Activated T-helper 2 cell treated with anti-CD3 and anti-CD28 coated beads, Interferon-gamma antibody, Interleukin-2, Interleukin-4, amounts not matched to agents 10 μg/mL and 5 μg/mL and 100 μg/mL, durations not matched to agents 14 hours and 24 hours and 36 hours (primary cell): Measurements from ENCODE around the gene ZBTB42. TPM values are rescaled to one million over a fixed set of nuclear protein-coding genes. Genes with fewer than 3 reads are reported as not detected.
A peak's percentile ranks its signal among the peaks of the same experiment; 100 is the strongest.

Experiments
- DNase-seq: peaks from one replicate; pipeline ENCODE4 v3.0.0; 2021; ENCODE audit warnings: low spot score
- H3K27ac Mint-ChIP-seq: one replicate; pipeline ENCODE4 v1.8.0; 2021; ENCODE audit warnings: mixed read lengths
- H3K27me3 Mint-ChIP-seq: one replicate; pipeline ENCODE4 v1.8.0; 2021; ENCODE audit warnings: low read depth, mixed read lengths
- H3K36me3 Mint-ChIP-seq: one replicate; pipeline ENCODE4 v1.8.0; 2021; ENCODE audit warnings: low read depth, mixed read lengths
- H3K4me1 Mint-ChIP-seq: one replicate; pipeline ENCODE4 v1.8.0; 2021; ENCODE audit warnings: low read depth, mixed read lengths
- H3K4me3 Mint-ChIP-seq: one replicate; pipeline ENCODE4 v1.8.0; 2021; ENCODE audit warnings: low read depth, mild to moderate bottlenecking, moderate library complexity, mixed read lengths
- H3K9me3 Mint-ChIP-seq: one replicate; pipeline ENCODE4 v1.8.0; 2021; ENCODE audit warnings: mixed read lengths
- intact Hi-C: fragments of 100-400 bp; cut with micrococcal nuclease; formaldehyde crosslinking; loops from one replicate; pipeline ENCODE4 v1.15.1; 2023
- total RNA-seq: library from RNA; stranded (reverse); gene quantifications from 2 replicates; pipeline ENCODE4 v1.2.3, GENCODE V29; 2022

The ZBTB42 gene
- total RNA-seq, result 5.2 and 5.4 TPM in 2 replicates

DNA sequence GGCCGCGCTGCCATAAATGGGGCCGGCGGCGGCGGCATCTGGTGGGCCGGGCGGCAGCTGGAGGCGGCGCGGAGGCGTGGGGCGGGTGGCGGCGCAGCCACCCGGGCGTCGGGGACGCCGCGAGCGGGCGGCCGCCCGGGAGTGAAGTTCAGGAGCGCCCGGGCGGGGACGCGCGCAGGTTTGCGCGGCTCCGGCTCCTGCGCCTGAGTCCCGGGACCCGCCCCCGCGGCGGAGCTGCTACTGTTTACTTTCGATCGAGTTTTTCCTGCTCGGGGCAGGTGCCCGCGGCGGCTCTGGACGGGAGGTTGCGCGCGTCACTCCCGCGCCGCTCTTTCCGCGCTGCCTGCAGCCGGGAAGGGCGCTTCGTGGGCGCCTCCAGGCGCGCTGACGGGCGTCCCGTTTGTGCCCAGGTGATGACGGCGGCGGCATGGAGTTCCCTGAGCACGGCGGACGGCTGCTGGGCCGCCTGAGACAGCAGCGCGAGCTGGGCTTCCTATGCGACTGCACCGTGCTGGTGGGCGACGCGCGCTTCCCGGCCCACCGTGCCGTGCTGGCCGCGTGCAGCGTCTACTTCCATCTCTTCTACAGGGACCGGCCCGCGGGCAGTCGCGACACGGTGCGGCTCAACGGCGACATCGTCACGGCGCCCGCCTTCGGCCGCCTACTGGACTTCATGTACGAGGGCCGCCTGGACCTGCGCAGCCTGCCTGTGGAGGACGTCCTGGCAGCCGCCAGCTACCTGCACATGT is at the start of gene ZBTB42:
Gene ZBTB42 (plus strand): TSS at position 331 of the 749 bp plus-strand sequence. CDS start 97 bp downstream, at position 428.
- intact Hi-C loops, result loop anchor here (1.0 kb wide), 1 partner anchor 25 kb away; no protein-coding TSS in a partner anchor
- Mint-ChIP-seq H3K4me1 (peaks cover 13% of the 10 kb centered on the region), H3K9me3 (no peaks in the 10 kb centered on the region), H3K36me3 (no peaks in the 10 kb centered on the region), H3K27me3 (peaks cover 2% of the 10 kb centered on the region), H3K27ac (peak within 1 kb of the TSS; percentile 52), H3K4me3 (peak within 1 kb of the TSS; percentile 86)
- DNase-seq, result peak; percentile 77

- Mint-ChIP-seq H3K4me3 (peak overlapping the region; percentile 88), H3K27ac (peak overlapping the region; percentile 89), H3K4me1 (peaks cover 18% of the 10 kb centered on the region), H3K27me3 (no peaks in the 10 kb centered on the region), H3K36me3 (peaks cover 18% of the 10 kb centered on the region), H3K9me3 (no peaks in the 10 kb centered on the region)
- DNase-seq, result no peak
- intact Hi-C loops, result loop anchor here (2.0 to 10.0 kb wide), 5 partner anchors 17 to 273 kb away; partner anchors contain the start of genes ADSS1, AKT1 and CDCA4
These were observed 49.1 kb upstream of the ZBTB42 start for GRCh38 chr14:104751539-104752422.

DNA sequence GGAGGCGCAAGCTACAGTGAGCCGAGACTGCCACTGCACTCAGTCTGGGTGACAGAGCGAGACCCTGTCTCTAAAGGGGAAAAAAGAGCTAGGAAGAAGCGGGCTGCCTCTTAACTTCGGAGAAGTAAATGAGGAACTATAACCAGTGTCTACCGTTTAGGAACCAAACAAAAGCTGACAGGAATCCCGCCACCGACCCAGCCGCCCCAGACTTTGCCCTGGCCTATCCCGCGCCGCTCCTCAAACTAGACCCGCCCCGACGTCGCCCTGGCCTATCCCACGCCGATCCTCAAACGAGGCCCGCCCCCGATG is 48.5 kb upstream of the ZBTB42 start:
- no peak for DNase-seq
- H3K4me3 Mint-ChIP-seq, result peak overlapping the region; percentile 88
- peaks cover 22% of the 10 kb centered on the region for H3K4me1 Mint-ChIP-seq
- intact Hi-C loops, result loop anchor here (2.0 to 10.0 kb wide), 5 partner anchors 16 to 272 kb away; partner anchors contain the start of genes ADSS1, AKT1 and CDCA4
- H3K27ac Mint-ChIP-seq, result peak overlapping the region; percentile 89
- peaks cover 22% of the 10 kb centered on the region for H3K36me3 Mint-ChIP-seq
- H3K9me3 Mint-ChIP-seq, result no peaks in the 10 kb centered on the region
- H3K27me3 Mint-ChIP-seq, result no peaks in the 10 kb centered on the region

- Mint-ChIP-seq H3K9me3 (no peaks in the 10 kb centered on the region), H3K27me3 (no peaks in the 10 kb centered on the region), H3K4me1 (peaks cover 22% of the 10 kb centered on the region), H3K36me3 (peaks cover 22% of the 10 kb centered on the region), H3K27ac (peak within 1 kb of the TSS; percentile 89), H3K4me3 (peak within 1 kb of the TSS; percentile 88)
- intact Hi-C loops, result loop anchor here (2.0 to 10.0 kb wide), 5 partner anchors 16 to 272 kb away; partner anchors contain the start of genes ADSS1, AKT1 and CDCA4
- peak; percentile 100 for DNase-seq
These were observed 48.0 kb upstream of the ZBTB42 start, which contains the start of gene SIVA1 for GRCh38 chr14:104752735-104753527. Gene SIVA1, plus strand, starts transcription at chr14:104753147. Its CDS starts 55 bp downstream, at chr14:104753202.

DNA sequence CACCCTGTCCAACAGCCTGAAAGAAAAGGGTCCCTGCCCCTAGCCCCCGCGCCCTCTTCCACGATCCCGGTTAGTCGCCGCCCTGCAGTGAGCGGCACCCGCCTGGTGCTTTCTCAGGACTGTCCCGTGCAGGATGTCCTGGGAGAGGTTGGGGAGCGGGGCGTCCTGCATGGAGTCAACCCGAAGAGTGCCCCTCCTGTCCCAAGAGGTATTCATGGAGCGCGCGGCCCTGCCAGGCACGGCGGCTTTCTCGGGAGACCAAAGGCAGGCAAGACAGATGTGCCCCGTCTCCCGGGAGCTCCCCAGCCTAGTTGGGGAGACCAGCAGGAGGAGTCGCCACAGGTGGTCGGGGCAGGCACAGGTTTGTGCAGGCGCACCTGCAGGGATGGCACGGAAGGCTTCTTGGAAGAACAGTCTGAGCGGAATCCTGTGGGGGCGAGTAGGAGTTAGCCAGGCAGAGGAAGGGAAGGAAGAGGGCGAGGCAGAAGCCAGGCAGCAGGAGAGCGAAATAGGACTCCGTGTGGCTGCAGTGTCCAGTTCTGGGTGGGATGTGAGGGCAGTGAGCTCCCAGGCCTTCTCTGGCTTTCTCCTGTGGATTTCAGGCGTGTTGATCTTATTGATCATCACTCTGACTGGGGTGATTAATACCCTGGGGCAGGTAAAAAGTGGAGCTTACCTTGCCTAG is 47.2 kb upstream of the ZBTB42 start:
- intact Hi-C loops, result loop anchor here (2.0 to 10.0 kb wide), 5 partner anchors 15 to 271 kb away; partner anchors contain the start of genes ADSS1, AKT1 and CDCA4
- H3K36me3 Mint-ChIP-seq, result peaks cover 28% of the 10 kb centered on the region
- peak overlapping the region; percentile 88 for H3K4me3 Mint-ChIP-seq
- H3K4me1 Mint-ChIP-seq, result peaks cover 22% of the 10 kb centered on the region
- H3K9me3 Mint-ChIP-seq, result no peaks in the 10 kb centered on the region
- H3K27ac Mint-ChIP-seq, result peak overlapping the region; percentile 77
- H3K27me3 Mint-ChIP-seq, result no peaks in the 10 kb centered on the region
- DNase-seq, result no peak

GRCh38 chr14:104754213-104754851 is 46.6 kb upstream of the ZBTB42 start:
- intact Hi-C loops, result loop anchor here (5.0 to 10.0 kb wide), 2 partner anchors 73 to 270 kb away; partner anchors contain the start of gene CDCA4
- peaks cover 34% of the 10 kb centered on the region for H3K36me3 Mint-ChIP-seq
- H3K9me3 Mint-ChIP-seq, result no peaks in the 10 kb centered on the region
- H3K27ac Mint-ChIP-seq, result peak overlapping the region; percentile 77
- H3K27me3 Mint-ChIP-seq, result no peaks in the 10 kb centered on the region
- peaks cover 22% of the 10 kb centered on the region for H3K4me1 Mint-ChIP-seq
- peak overlapping the region; percentile 88 for H3K4me3 Mint-ChIP-seq
- no peak for DNase-seq

GRCh38 chr14:104755621-104756020 is 45.3 kb upstream of the ZBTB42 start:
- Mint-ChIP-seq H3K4me1 (peaks cover 22% of the 10 kb centered on the region), H3K36me3 (peaks cover 42% of the 10 kb centered on the region), H3K27ac (no peak overlapping the region), H3K4me3 (no peak overlapping the region), H3K27me3 (no peaks in the 10 kb centered on the region), H3K9me3 (no peaks in the 10 kb centered on the region)
- DNase-seq, result no peak
- intact Hi-C loops, result loop anchor here (10.0 kb wide), 1 partner anchor 269 kb away; the partner anchor contains the start of gene CDCA4

DNA sequence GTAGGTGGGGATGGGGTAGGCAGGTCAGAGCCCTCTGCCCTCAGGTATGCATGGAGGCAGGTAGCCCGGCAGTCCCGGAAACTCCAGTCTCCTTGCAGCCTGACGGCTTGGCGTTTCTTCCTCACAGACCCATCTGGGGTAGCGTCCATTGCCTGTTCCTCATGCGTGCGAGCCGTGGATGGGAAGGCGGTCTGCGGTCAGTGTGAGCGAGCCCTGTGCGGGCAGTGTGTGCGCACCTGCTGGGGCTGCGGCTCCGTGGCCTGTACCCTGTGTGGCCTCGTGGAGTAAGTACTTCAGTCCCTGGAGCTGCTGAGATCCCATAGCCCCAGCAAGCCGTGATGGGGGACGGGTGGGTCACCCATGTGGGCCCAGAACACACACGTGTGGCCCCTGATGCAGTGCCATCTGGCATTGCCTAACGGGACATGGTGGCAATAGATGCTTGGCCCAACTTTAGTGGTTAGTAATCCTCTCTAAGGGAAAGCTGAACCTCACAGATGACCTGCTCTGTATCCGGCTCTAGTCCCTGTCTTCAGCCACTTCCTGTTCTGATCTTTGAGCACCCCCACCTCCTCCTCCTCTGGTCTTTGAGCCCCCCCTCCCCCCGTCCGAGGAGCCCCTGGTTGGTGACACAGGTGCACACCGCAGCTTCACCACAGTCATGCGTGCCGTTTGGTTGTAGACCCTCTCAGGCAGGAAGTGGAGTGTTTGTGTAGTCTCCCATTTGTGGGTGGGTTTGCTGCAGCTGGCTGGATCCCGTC is 44.2 kb upstream of the ZBTB42 start:
- H3K4me1 Mint-ChIP-seq, result peaks cover 22% of the 10 kb centered on the region

GRCh38 chr14:104757238-104757585 is 43.7 kb upstream of the ZBTB42 start:
- Mint-ChIP-seq H3K4me1 (peaks cover 22% of the 10 kb centered on the region), H3K4me3 (no peak overlapping the region), H3K27me3 (no peaks in the 10 kb centered on the region), H3K36me3 (peaks cover 45% of the 10 kb centered on the region), H3K27ac (peak overlapping the region; percentile 43), H3K9me3 (no peaks in the 10 kb centered on the region)
- no peak for DNase-seq
- intact Hi-C loops, result loop anchor here (10.0 kb wide), 1 partner anchor 268 kb away; the partner anchor contains the start of gene CDCA4

More for the DNA sequence above, 44.2 kb upstream of the ZBTB42 start:
- Mint-ChIP-seq H3K27ac (peak overlapping the region; percentile 43), H3K9me3 (no peaks in the 10 kb centered on the region), H3K27me3 (no peaks in the 10 kb centered on the region), H3K4me3 (no peak overlapping the region), H3K36me3 (peaks cover 42% of the 10 kb centered on the region)
- intact Hi-C loops, result loop anchor here (10.0 kb wide), 1 partner anchor 268 kb away; the partner anchor contains the start of gene CDCA4
- no peak for DNase-seq

GRCh38 chr14:104757681-104758392 is 43.1 kb upstream of the ZBTB42 start:
- intact Hi-C loops, result loop anchor here (10.0 kb wide), 1 partner anchor 267 kb away; the partner anchor contains the start of gene CDCA4
- Mint-ChIP-seq H3K4me3 (no peak overlapping the region), H3K4me1 (peaks cover 22% of the 10 kb centered on the region), H3K27ac (no peak overlapping the region), H3K36me3 (peaks cover 46% of the 10 kb centered on the region), H3K9me3 (no peaks in the 10 kb centered on the region), H3K27me3 (no peaks in the 10 kb centered on the region)
- no peak for DNase-seq
